GM18508 (cell line): ENCODE results near the gene CCDC102B.
"Not testable (repeated sequence)": the region's sequence is repeated elsewhere in the genome, so short reads cannot be mapped to it uniquely, and the experiment has no call there.

Source experiments
- ATAC-seq: cut with Tn5 transposase; IDR thresholded peaks from one replicate; pipeline ENCODE4 v1.9.1; 2021; ENCODE audit warnings: moderate number of reproducible peaks; ENCODE audit not compliant: insufficient read depth, unreplicated experiment

CCDC102B gene

DNA sequence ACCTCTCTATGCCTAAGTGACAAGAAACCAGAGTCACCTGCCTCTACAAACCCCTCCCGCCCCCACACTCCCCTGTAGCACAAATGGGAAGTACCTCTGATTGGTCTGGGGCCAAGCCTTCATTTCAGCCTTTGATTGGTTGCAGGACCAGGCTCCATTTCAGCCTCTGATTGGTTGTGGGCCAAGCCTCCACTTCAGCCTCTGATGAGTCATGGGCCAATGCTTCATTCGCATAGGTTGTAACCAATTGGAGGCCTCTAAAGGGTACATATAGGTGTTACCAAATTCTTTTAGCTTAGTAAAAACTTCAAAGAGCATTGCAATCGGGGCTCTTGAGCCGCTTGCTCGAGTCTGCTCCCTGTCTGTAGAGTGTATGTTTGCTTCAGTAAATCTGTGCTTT lies 25.0 kb downstream of the CCDC102B start:
- ATAC-seq, result no peak

- no peak for ATAC-seq
These were observed 28.2 kb downstream of the CCDC102B start for GRCh38 chr18:68826121-68826520.

- ATAC-seq, result no peak
These were observed 32.6 kb downstream of the CCDC102B start for GRCh38 chr18:68830256-68831045.

DNA sequence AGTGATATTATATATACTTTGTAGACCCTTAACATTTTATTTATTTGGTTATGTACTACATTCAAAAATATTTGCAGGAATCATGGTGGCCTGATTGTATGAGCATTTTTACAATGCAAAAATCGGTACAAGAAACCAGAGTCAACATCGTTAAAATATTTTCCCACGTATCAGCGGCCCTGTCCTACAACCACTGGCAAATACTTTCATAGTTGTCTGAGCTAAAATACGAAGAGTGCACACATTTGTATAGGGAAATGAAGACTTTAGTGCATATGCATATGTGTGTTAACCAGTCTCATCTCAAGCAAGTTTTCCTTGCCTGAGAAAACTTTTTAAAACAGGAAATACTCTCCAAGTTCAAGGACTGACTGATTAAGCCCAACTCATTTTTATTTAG lies 35.9 kb downstream of the CCDC102B start:
- ATAC-seq, result no peak

DNA sequence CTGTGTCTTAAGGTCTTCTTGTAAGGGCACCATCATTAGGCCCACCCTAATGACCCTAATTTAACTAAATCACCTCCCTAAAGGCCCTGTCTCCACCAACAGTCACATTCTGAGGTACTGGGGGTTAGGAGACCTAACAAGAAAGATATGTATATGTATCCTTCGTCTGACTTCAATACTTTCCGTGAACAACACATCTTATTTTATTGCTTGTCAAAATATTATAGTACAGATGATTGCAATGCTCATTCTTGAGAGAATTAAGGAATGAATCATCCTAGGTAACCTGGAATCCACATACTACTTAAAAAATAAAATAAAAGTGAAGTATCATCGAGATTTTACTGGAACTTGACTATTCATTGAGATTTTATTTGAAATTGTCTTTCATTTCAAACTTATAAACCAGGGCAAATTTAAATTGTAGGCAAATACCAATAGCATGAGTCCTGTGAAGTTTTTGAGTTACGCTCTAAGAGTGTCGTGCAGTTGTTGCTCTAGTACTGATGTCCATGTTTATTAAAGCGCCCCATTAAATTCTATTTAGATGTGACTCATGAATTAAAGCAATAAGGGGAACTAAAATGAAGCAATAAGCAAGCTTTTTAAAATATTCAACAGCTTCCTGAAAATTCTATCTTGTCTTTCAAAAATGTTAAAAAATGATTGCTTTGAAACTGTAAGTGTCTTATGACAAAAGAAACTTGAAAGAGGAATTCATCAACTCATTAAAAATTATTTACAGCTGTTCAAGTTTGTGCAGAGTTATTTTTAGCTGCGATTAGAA lies 40.0 kb downstream of the CCDC102B start:
- no peak for ATAC-seq

DNA sequence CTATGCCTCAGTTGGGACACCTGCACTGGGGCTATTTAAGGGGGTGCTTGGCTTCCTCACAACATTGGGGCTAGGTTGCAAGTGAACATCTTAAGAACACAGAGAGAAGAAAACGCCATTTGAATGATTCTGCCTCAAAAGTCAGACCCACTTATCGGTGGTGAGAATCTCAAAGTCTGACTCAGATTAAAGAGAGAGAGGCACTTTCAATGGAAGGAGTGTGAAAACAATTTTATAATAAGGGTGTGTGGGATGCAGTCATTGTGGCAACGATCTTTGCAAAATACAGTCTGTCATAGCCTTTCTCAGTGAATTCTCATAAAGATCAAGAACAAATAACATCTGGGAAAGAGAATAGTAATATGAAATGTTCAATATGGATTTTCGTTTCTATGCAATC lies 41.8 kb downstream of the CCDC102B start:
- no peak for ATAC-seq

- ATAC-seq, result no peak
These were observed 42.8 kb downstream of the CCDC102B start for GRCh38 chr18:68840554-68841263.

DNA sequence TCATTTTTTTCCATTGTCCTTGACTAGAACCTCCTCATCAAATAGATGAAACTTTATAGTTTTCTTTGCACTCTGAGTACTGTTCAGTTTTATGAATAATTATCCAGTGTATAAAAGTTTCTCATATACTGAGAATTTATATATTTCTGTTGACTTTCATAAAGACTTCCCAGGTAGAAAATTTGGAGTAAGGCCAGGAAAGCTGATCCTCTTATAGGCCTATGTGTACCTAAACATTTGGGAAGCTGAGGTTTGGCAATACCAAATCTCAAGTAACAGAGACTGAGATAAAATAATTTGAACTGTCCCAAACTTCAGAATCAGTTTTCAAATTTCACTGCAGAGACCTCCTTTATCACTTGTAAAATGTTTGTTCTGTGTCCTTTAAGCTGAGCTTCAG lies 43.4 kb downstream of the CCDC102B start:
- ATAC-seq, result no peak

GRCh38 chr18:68842951-68843350 lies 45.1 kb downstream of the CCDC102B start:
- ATAC-seq, result no peak

- no peak for ATAC-seq
These were observed 45.7 kb downstream of the CCDC102B start for GRCh38 chr18:68843473-68844089.

GRCh38 chr18:68847219-68847837 lies 49.4 kb downstream of the CCDC102B start:
- no peak for ATAC-seq

GRCh38 chr18:68848242-68848641 lies 50.4 kb downstream of the CCDC102B start:
- ATAC-seq, result no peak

GRCh38 chr18:68854786-68855391 lies 57.0 kb downstream of the CCDC102B start:
- ATAC-seq, result no peak

GRCh38 chr18:68855491-68855890 lies 57.6 kb downstream of the CCDC102B start:
- no peak for ATAC-seq

DNA sequence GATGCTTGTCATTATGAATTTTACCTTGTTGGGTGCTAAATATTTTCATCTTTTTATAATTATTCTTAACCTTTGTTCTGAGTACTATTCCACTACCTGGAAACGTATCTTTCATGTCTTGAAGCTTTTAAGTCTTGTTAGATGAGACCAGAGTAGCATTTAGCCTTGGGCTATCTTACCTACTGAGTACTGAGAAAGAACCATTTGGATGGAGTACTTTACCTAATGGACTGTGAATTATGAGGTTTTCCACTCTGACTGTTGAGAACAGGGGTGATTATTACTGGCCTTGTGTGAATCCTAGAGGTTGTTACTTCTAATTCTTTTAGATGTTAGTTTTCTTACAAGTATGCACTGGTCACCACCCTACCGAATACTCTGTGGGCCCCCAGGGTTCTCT lies 63.5 kb downstream of the CCDC102B start:
- no peak for ATAC-seq

GRCh38 chr18:68865021-68865420 lies 67.1 kb downstream of the CCDC102B start:
- no peak for ATAC-seq

DNA sequence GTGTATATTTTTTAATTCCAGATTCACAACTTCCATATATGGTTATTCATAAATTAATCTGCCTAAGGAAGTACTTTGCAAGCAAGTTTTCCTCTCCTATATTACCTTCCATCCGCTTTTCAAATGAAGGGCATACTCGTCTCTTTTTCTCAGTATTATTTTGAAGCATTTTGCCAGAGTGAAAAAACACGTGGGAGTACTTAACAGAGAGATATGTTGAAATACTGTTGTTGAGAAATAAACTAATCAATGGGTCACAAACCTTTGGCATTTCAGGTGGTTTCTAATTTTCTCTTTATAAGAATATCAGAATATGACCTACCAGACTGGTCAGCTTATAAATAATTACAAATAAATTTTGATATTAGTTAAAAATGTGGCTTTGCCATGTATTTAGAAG lies 67.6 kb downstream of the CCDC102B start:
- ATAC-seq, result no peak

- ATAC-seq, result no peak
These were observed 75.1 kb downstream of the CCDC102B start for GRCh38 chr18:68873003-68873402.

DNA sequence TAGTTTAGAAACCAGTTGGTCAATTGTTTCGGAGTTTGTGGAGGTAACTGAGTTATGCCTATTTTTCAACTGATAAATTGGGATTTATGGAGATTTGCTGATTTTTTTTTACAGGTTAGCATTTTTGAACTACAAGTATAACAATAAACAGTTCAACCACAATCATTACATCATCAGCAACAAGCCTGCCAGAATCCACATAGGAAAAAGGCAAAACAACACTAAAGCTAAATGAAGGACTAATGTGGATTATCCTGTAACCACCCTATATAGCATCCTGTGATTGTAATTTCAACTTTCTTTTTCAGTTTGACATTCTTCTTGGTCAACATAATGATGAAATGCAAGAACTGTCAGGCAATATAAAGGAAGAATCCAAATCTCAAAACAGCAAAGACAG lies 76.5 kb downstream of the CCDC102B start:
- ATAC-seq, result no peak

DNA sequence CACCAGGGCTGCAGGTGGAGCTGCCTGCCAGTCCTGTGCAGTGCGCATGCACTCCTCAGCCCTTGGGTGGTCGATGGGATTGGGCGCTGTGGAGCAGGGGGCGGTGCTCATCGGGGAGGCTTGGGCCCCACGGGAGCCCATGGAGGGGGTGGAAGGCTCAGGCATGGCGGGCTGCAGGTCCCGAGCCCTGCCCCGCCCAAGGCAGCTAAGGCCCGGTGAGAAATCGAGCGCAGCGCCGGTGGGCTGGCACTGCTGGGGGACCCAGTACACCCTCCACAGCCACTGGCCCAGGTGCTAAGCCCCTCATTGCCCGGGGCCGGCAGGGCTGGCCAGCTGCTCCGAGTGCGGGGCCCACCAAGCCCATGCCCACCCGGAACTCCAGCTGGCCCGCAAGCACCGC lies 82.1 kb downstream of the CCDC102B start:
- not testable (repeated sequence) for ATAC-seq
